CD4-positive, alpha-beta memory T cell (primary cell): ENCODE results near the gene CHRM1. TPM values are rescaled to one million over a fixed set of nuclear protein-coding genes. Genes with fewer than 3 reads are reported as not detected.
"Not testable (repeated sequence)": the region's sequence is repeated elsewhere in the genome, so short reads cannot be mapped to it uniquely, and the experiment has no call there.

ENCODE experiments used
- CTCF ChIA-PET: fragments of 350-600 bp; sonication (Branson Sonifier 250); formaldehyde crosslinking; loops from one replicate; lab custom pipeline; 2021; ENCODE audit warnings: inconsistent platforms; ENCODE audit not compliant: partially characterized antibody; lab: Charles Lee
- POLR2A ChIA-PET: fragments of 350-600 bp; sonication (Branson Sonifier 250); formaldehyde crosslinking; loops from one replicate; lab custom pipeline; 2021; ENCODE audit not compliant: partially characterized antibody; lab: Charles Lee
- DNase-seq, 5 donors: peaks; one replicate each; pipeline versions ENCODE4 v3.0.0 to v3.0.0-alpha.2; 2020 to 2022; ENCODE audit warnings: mixed read lengths in 1 of 5
- H3K27ac ChIP-seq: one replicate; pipeline ENCODE4 v1.7.0; 2013; ENCODE audit warnings: low read depth, low read length
- H3K27me3 ChIP-seq: 2 replicates; pipeline ENCODE4 v1.7.0; 2013; ENCODE audit warnings: mild to moderate bottlenecking, low read length, moderate library complexity; ENCODE audit not compliant: insufficient read depth
- H3K36me3 ChIP-seq: 2 replicates; pipeline ENCODE4 v1.7.0; 2013; ENCODE audit warnings: mild to moderate bottlenecking, low read length, moderate library complexity; ENCODE audit not compliant: insufficient read depth
- H3K4me1 ChIP-seq: 2 replicates; pipeline ENCODE4 v1.7.0; 2013; ENCODE audit warnings: mild to moderate bottlenecking, low read length, moderate library complexity; ENCODE audit not compliant: insufficient read depth
- H3K4me3 ChIP-seq, 2 donors: one replicate each; pipeline ENCODE4 v1.7.0; 2013; ENCODE audit warnings: low read length in 2 of 2, mild to moderate bottlenecking in 1 of 2
- H3K9me3 ChIP-seq, 2 donors: one replicate each; pipeline ENCODE4 v1.7.0; 2013; ENCODE audit warnings: low read length in 2 of 2, control low read depth in 1 of 2; ENCODE audit not compliant: control insufficient read depth in 1 of 2
- H3K27ac Mint-ChIP-seq, 7 donors: one replicate each; pipeline ENCODE4 v1.8.0; 2020 to 2021; ENCODE audit warnings: mixed read lengths in 7 of 7, mild to moderate bottlenecking in 6 of 7, inconsistent platforms in 3 of 7, moderate library complexity in 3 of 7
- H3K27me3 Mint-ChIP-seq, 2 donors: one replicate each; pipeline ENCODE4 v1.8.0; 2020 to 2021; ENCODE audit warnings: mixed read lengths in 2 of 2
- H3K36me3 Mint-ChIP-seq, 2 donors: one replicate each; pipeline ENCODE4 v1.8.0; 2020 to 2021; ENCODE audit warnings: mixed read lengths in 2 of 2, inconsistent platforms in 1 of 2, mild to moderate bottlenecking in 1 of 2
- H3K4me1 Mint-ChIP-seq, 4 donors: one replicate each; pipeline ENCODE4 v1.8.0; 2020 to 2021; ENCODE audit warnings: mixed read lengths in 4 of 4, mild to moderate bottlenecking in 1 of 4
- H3K4me3 Mint-ChIP-seq, 8 donors: one replicate each; pipeline ENCODE4 v1.8.0; 2020 to 2021; ENCODE audit warnings: mixed read lengths in 8 of 8, mild to moderate bottlenecking in 7 of 8, moderate library complexity in 6 of 8, inconsistent platforms in 3 of 8
- H3K9me3 Mint-ChIP-seq, 8 donors: one replicate each; pipeline ENCODE4 v1.8.0; 2020 to 2021; ENCODE audit warnings: mixed read lengths in 8 of 8, mild to moderate bottlenecking in 5 of 8, inconsistent platforms in 3 of 8, moderate library complexity in 1 of 8
- intact Hi-C: fragments of 100-400 bp; cut with micrococcal nuclease; formaldehyde crosslinking; loops from one replicate; pipeline ENCODE4 v1.15.1; 2023
- polyA plus RNA-seq, 2 donors: library from polyadenylated mRNA; unstranded; fragments of 300-500 nt; fragmentation: Illumina TruSeq; gene quantifications; one replicate each; pipeline ENCODE4 v1.2.3, GENCODE V29; 2021
- total RNA-seq, 2 experiments: library from RNA; stranded (reverse); gene quantifications; one replicate each; pipeline ENCODE4 v1.2.3, GENCODE V29; 2021

CHRM1 gene
- total and polyA plus RNA-seq, 4 experiments from 2014 or later: not detected

- Histone ChIP-seq H3K27me3 (no peaks in the 10 kb centered on the region), H3K27ac (no peak overlapping the region), H3K4me1 (peaks cover 23% of the 10 kb centered on the region), H3K36me3 (no peaks in the 10 kb centered on the region), H3K9me3 (no peaks in the 10 kb centered on the region), H3K4me3 (no peak overlapping the region)
- no peak for DNase-seq
- H3K27ac Mint-ChIP-seq: peak overlapping the region in 2 of 7 donors; percentile 37 to 72
- intact Hi-C loops: loop anchor here (5.0 kb wide), 1 partner anchor 269 kb away; the partner anchor contains the start of gene TUT1
- ChIA-PET POLR2A (interaction anchor here (0.9 to 5.8 kb wide), 6 partner anchors 18 to 270 kb away, joined by 3 to 54 read pairs (median 20); partner anchors contain the start of genes HNRNPUL2, SLC3A2, TMEM179B and TTC9C), CTCF (interaction anchor here (0.7 to 6.9 kb wide), 21 partner anchors 7 to 436 kb away, joined by 3 to 105 read pairs (median 4); partner anchors contain the start of genes C11orf98, CSKMT, POLR2G and SLC3A2)
- no peaks in the 10 kb centered on the region for H3K27me3 Mint-ChIP-seq
- no peaks in the 10 kb centered on the region for H3K9me3 Mint-ChIP-seq
- peaks cover 11 to 25% (median 18%) of the 10 kb centered on the region in 4 donors for H3K4me1 Mint-ChIP-seq
- H3K36me3 Mint-ChIP-seq: peaks cover 0 to 1% of the 10 kb centered on the region in 2 donors
- H3K4me3 Mint-ChIP-seq: no peak overlapping the region
Measured at GRCh38 chr11:62860835-62861563, 60.2 kb downstream of the CHRM1 start.

- CTCF ChIA-PET, H3K27ac ChIP-seq, H3K27me3 ChIP-seq, H3K4me3 ChIP-seq, H3K9me3 Mint-ChIP-seq, H3K9me3 ChIP-seq, H3K27me3 Mint-ChIP-seq, H3K36me3 ChIP-seq, H3K4me3 Mint-ChIP-seq, DNase-seq, POLR2A ChIA-PET: not testable (repeated sequence)
- Mint-ChIP-seq H3K27ac (peak overlapping the region in 2 of 7 donors; percentile 11 to 45), H3K4me1 (peaks cover 22 to 39% (median 30%) of the 10 kb centered on the region in 4 donors), H3K36me3 (peaks cover 7 to 18% of the 10 kb centered on the region in 2 donors)
- peaks cover 30% of the 10 kb centered on the region for H3K4me1 ChIP-seq
- intact Hi-C loops: loop anchor here (10.0 kb wide), 1 partner anchor 304 kb away; no protein-coding TSS in a partner anchor
Measured at GRCh38 chr11:62859281-62859703, 61.9 kb downstream of the CHRM1 start.

Other genes starting within 250 kb of the CHRM1 start
- 1 to 10 TPM; 7.2 to 8.5 TPM for gene UQCC3, start 249.7 kb downstream of the CHRM1 start, total RNA-seq
- gene UQCC3, start 249.7 kb downstream of the CHRM1 start, polyA plus RNA-seq: 10 to 100 TPM; 10.7 to 12.1 TPM
- 10 to 100 TPM; 26.7 to 28.6 TPM for gene LBHD1, start 249.1 kb downstream of the CHRM1 start, total RNA-seq
- gene LBHD1, start 249.1 kb downstream of the CHRM1 start, polyA plus RNA-seq: 1 to 10 TPM; 2.4 to 2.7 TPM
- 100 to 1,000 TPM; 178 to 185 TPM for gene UBXN1, start 242.3 kb downstream of the CHRM1 start, total RNA-seq
- 100 to 1,000 TPM; 150 to 181 TPM for gene UBXN1, start 242.3 kb downstream of the CHRM1 start, polyA plus RNA-seq
- gene LRRN4CL, start 231.8 kb downstream of the CHRM1 start, total RNA-seq: under 1 TPM; 0.11 to 0.12 TPM
- not detected for gene LRRN4CL, start 231.8 kb downstream of the CHRM1 start, polyA plus RNA-seq
- 10 to 100 TPM; 34.5 to 36.6 TPM for gene BSCL2, start 213.9 kb downstream of the CHRM1 start, total RNA-seq
- 10 to 100 TPM; 48.9 to 51.7 TPM for gene BSCL2, start 213.9 kb downstream of the CHRM1 start, polyA plus RNA-seq
- not detected for gene GNG3, start 213.7 kb downstream of the CHRM1 start, total RNA-seq
- not detected for gene GNG3, start 213.7 kb downstream of the CHRM1 start, polyA plus RNA-seq
- 10 to 100 TPM; 79.6 to 83.4 TPM for gene HNRNPUL2, start 193.9 kb downstream of the CHRM1 start, total RNA-seq
- 1 to 10 TPM in 1 of 2 donors, under 1 TPM in 1; 0.30 to 3.2 TPM for gene HNRNPUL2, start 193.9 kb downstream of the CHRM1 start, polyA plus RNA-seq
- 10 to 100 TPM; 51.0 to 53.5 TPM for gene TTC9C, start 192.9 kb downstream of the CHRM1 start, total RNA-seq
- gene TTC9C, start 192.9 kb downstream of the CHRM1 start, polyA plus RNA-seq: 10 to 100 TPM; 10.2 to 25.8 TPM
- gene ZBTB3, start 167.2 kb downstream of the CHRM1 start, total RNA-seq: 10 to 100 TPM; 27.2 to 27.9 TPM
- 1 to 10 TPM; 6.0 to 8.6 TPM for gene ZBTB3, start 167.2 kb downstream of the CHRM1 start, polyA plus RNA-seq
- gene POLR2G, start 159.8 kb downstream of the CHRM1 start, total RNA-seq: 10 to 100 TPM; 77.2 to 84.6 TPM
- 100 to 1,000 TPM; 207 to 300 TPM for gene POLR2G, start 159.8 kb downstream of the CHRM1 start, polyA plus RNA-seq
- 10 to 100 TPM; 26.3 to 34.0 TPM for gene TAF6L, start 150.0 kb downstream of the CHRM1 start, total RNA-seq
- gene TAF6L, start 150.0 kb downstream of the CHRM1 start, polyA plus RNA-seq: 10 to 100 TPM in 1 of 2 donors, 1 to 10 TPM in 1; 5.7 to 10.5 TPM
- gene TMEM179B, start 134.0 kb downstream of the CHRM1 start, total RNA-seq: 10 to 100 TPM; 66.3 to 66.6 TPM
- gene TMEM179B, start 134.0 kb downstream of the CHRM1 start, polyA plus RNA-seq: 100 to 1,000 TPM; 102 to 166 TPM
- gene TMEM223, start 129.4 kb downstream of the CHRM1 start, total RNA-seq: 10 to 100 TPM; 21.6 to 23.1 TPM
- 10 to 100 TPM; 38.9 to 45.5 TPM for gene TMEM223, start 129.4 kb downstream of the CHRM1 start, polyA plus RNA-seq
- 100 to 1,000 TPM; 195 to 196 TPM for gene NXF1, start 115.9 kb downstream of the CHRM1 start, total RNA-seq
- gene NXF1, start 115.9 kb downstream of the CHRM1 start, polyA plus RNA-seq: 10 to 100 TPM; 75.2 to 83.2 TPM
- 10 to 100 TPM; 66.0 to 67.9 TPM for gene STX5, start 89.3 kb downstream of the CHRM1 start, total RNA-seq
- gene STX5, start 89.3 kb downstream of the CHRM1 start, polyA plus RNA-seq: 10 to 100 TPM; 30.4 to 31.8 TPM
- not detected for gene TEX54, start 88.5 kb downstream of the CHRM1 start, total RNA-seq
- 1 to 10 TPM; 1.3 to 1.9 TPM for gene TEX54, start 88.5 kb downstream of the CHRM1 start, polyA plus RNA-seq
- gene WDR74, start 81.8 kb downstream of the CHRM1 start, total RNA-seq: 10 to 100 TPM; 79.3 to 82.2 TPM
- gene WDR74, start 81.8 kb downstream of the CHRM1 start, polyA plus RNA-seq: 10 to 100 TPM; 33.9 to 50.8 TPM
- 100 to 1,000 TPM; 205 to 215 TPM for gene SLC3A2, start 40.5 kb downstream of the CHRM1 start, total RNA-seq
- gene SLC3A2, start 40.5 kb downstream of the CHRM1 start, polyA plus RNA-seq: 100 to 1,000 TPM; 157 to 226 TPM
- not detected for gene SLC22A6, start 63.6 kb upstream of the CHRM1 start, total RNA-seq
- gene SLC22A6, start 63.6 kb upstream of the CHRM1 start, polyA plus RNA-seq: not detected
- gene SLC22A8, start 94.5 kb upstream of the CHRM1 start, total RNA-seq: not detected
- not detected for gene SLC22A8, start 94.5 kb upstream of the CHRM1 start, polyA plus RNA-seq
- not detected for gene SLC22A24, start 222.9 kb upstream of the CHRM1 start, total RNA-seq
- not detected for gene SLC22A24, start 222.9 kb upstream of the CHRM1 start, polyA plus RNA-seq